ENCODE measurements around the gene ZNF609. TPM values are rescaled to one million over a fixed set of nuclear protein-coding genes. Genes with fewer than 3 reads are reported as not detected.

ZNF609 gene
- total RNA-seq, 4 donors from 2014 or later, result 10.3 to 16.5 (median 12.4) TPM

DNA sequence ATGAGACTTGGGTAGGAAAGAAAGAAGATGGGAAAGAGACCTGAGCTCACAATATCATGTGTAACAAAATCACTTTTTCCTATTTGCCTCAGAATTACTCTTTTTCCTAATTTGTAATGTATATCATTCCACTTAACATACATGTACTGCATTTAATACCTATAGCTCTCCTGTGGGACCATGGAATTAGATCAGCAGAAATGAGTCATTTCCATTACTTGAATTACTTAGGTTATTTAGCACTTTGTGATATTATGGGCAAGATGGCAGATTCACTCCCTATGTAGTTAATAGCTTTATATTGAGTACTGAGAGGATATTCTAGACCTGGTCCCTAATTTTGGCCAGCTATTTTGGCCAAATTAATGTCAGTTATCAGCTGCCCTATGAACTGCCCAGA lies 70.5 kb downstream of the ZNF609 start:
- Histone ChIP-seq H3K4me1 (no peaks in the 10 kb centered on the region), H3K9me3 (no peaks in the 10 kb centered on the region), H3K4me3 (no peak overlapping the region), H3K27ac (no peak overlapping the region), H3K27me3 (no peaks in the 10 kb centered on the region), H3K36me3 (no peaks in the 10 kb centered on the region)
- no peak for TF ChIP-seq POLR2A (IDR thresholded peaks at IDR 0.05)
- TF ChIP-seq, protein P1, sequence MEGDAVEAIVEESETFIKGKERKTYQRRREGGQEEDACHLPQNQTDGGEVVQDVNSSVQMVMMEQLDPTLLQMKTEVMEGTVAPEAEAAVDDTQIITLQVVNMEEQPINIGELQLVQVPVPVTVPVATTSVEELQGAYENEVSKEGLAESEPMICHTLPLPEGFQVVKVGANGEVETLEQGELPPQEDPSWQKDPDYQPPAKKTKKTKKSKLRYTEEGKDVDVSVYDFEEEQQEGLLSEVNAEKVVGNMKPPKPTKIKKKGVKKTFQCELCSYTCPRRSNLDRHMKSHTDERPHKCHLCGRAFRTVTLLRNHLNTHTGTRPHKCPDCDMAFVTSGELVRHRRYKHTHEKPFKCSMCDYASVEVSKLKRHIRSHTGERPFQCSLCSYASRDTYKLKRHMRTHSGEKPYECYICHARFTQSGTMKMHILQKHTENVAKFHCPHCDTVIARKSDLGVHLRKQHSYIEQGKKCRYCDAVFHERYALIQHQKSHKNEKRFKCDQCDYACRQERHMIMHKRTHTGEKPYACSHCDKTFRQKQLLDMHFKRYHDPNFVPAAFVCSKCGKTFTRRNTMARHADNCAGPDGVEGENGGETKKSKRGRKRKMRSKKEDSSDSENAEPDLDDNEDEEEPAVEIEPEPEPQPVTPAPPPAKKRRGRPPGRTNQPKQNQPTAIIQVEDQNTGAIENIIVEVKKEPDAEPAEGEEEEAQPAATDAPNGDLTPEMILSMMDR (IDR thresholded peaks at IDR 0.05 in 4 of 5, conservative IDR thresholded peaks at IDR 0.05 in 1 of 5), result no peak
- intact Hi-C loops (cut with DNase I; ENCODE audit: low total_unique reads), result no loop called here
- ATAC-seq (no peak), DNase-seq (no peak)
- in situ Hi-C loops (cut with MboI; ENCODE audit: low sequenced_read_pairs in 4 of 4), result no loop called here

DNA sequence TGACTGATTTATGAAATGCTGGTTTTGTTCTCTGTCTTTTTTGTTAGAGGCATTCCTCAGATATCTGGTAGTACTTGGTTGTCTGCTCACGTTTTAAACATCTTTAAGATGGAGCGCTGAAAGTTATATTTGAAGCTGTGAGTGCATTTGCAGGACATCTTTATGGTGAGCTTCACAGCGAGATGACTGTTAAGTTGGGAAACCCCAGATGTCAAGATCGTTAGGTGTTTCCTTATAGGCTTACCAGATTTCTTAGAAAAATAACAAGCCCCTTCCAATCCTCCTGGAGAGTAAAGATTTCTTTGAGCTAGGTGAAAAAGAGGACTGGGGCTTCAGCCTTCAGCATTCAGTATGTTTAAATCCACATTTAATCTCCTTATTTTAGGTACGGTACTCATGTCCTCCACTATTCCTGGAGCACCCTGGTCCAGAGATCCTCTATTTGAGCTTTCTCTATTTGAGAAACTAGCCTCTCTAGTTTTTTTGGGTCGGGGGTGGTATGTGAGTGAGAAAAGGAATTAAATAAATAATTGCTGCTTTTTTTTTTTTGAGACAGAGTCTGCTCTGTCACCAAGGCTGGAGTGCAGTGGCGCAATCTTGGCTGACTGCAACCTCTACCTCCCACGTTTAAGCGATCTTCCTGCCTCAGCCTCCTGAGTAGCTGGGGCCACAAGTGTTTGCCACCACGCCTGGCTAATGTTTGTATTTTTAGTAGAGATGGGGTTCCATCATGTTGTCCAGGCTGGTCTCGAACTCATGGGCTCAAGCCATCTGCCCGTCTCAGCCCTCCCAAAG lies 72.3 kb downstream of the ZNF609 start:
- ATAC-seq (no peak), DNase-seq (no peak)
- no peak overlapping the region for H3K27ac ChIP-seq
- TF ChIP-seq POLR2A (IDR thresholded peaks at IDR 0.05), result no peak
- TF ChIP-seq, protein P1 (IDR thresholded peaks at IDR 0.05 in 4 of 5, conservative IDR thresholded peaks at IDR 0.05 in 1 of 5), result no peak
- peaks cover 0 to 5% of the 10 kb centered on the region in 2 donors for H3K4me1 ChIP-seq
- intact Hi-C loops (cut with DNase I; ENCODE audit: low total_unique reads) (no loop called here), in situ Hi-C loops (cut with MboI; ENCODE audit: low sequenced_read_pairs in 4 of 4) (no loop called here)
- no peaks in the 10 kb centered on the region for H3K27me3 ChIP-seq
- no peaks in the 10 kb centered on the region for H3K36me3 ChIP-seq
- H3K4me3 ChIP-seq, result no peak overlapping the region
- no peaks in the 10 kb centered on the region for H3K9me3 ChIP-seq

DNA sequence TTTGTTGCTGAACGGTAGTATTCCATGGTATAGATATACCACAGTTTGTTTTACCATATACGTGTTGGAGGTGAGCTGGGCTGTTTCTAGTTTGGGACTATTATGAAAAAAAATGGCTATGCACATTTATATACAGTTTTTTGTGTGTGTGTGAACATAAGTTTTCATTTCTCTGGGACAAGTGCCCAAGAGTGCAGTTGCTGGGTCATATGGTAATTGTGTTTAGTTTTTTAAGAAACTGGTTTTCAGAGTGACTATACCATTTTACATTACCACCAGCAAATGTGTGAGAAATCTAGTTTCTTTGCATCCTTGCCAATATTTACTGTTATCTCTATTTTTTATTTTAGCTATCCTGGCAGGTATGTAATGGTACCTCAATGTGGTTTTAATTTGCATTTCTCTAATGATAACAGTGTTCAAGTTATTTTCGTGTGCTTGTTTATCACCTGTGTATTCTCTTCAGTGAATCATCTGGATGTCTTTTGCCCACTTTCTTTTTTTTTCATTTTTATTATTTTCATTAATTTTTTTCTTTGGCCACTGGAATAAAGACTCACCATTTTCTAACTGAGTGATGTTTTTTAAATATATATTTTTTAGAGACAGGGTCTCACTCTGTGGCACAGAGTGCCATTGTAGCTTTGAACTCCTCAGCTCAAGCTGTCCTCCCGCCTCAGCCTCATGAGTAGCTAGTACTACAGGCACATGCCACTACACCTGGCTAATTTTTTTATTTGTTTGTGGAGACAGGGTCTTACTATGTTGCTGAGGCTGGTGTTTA lies 75.3 kb downstream of the ZNF609 start:
- intact Hi-C loops (cut with DNase I; ENCODE audit: low total_unique reads), result no loop called here
- Histone ChIP-seq H3K27me3 (no peaks in the 10 kb centered on the region), H3K36me3 (no peaks in the 10 kb centered on the region), H3K4me3 (no peak overlapping the region), H3K9me3 (no peaks in the 10 kb centered on the region), H3K4me1 (peaks cover 0 to 5% of the 10 kb centered on the region in 2 donors), H3K27ac (no peak overlapping the region)
- in situ Hi-C loops (cut with MboI; ENCODE audit: low sequenced_read_pairs in 4 of 4), result no loop called here
- ATAC-seq (no peak), DNase-seq (no peak)
- TF ChIP-seq, protein P1 (IDR thresholded peaks at IDR 0.05 in 4 of 5, conservative IDR thresholded peaks at IDR 0.05 in 1 of 5), result no peak
- no peak for TF ChIP-seq POLR2A (IDR thresholded peaks at IDR 0.05)

DNA sequence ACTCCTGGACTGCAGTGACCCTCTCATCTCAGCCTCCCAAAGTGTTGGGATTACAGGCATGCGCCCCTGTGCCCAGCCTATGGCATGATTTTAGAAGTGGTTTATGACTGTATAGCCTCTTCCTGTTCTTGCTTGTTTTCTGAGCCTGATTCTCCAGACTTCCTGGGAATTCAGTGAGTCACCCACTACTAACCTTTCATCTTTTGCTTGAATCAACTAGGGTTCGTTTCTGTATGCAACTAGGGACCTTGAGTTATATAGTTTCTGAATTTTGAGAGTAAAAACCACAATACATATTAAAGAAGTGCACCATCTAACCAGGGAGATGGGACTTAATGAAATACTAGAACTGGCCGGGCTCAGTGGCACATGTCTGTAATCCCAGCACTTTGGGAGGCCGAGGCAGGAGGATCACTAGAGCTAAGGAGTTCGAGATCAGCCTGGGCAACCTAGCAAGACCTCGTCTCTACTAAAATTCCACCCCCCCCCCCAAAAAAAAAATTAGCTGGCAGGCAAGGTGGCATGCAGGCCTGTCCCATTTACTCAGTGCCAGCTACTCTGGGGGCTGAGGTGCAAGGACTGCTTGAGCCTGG lies 76.0 kb downstream of the ZNF609 start:
- no peak for ATAC-seq
- TF ChIP-seq POLR2A (IDR thresholded peaks at IDR 0.05), result no peak
- TF ChIP-seq, protein P1 (IDR thresholded peaks at IDR 0.05 in 4 of 5, conservative IDR thresholded peaks at IDR 0.05 in 1 of 5), result no peak
- Histone ChIP-seq H3K4me1 (peaks cover 0 to 5% of the 10 kb centered on the region in 2 donors), H3K27me3 (no peaks in the 10 kb centered on the region), H3K9me3 (no peaks in the 10 kb centered on the region), H3K4me3 (no peak overlapping the region), H3K36me3 (no peaks in the 10 kb centered on the region), H3K27ac (no peak overlapping the region)
- in situ Hi-C loops (cut with MboI; ENCODE audit: low sequenced_read_pairs in 4 of 4) (no loop called here), intact Hi-C loops (cut with DNase I; ENCODE audit: low total_unique reads) (no loop called here)
- no peak for DNase-seq

Measured in gastrocnemius medialis (tissue), 4 donors.